K562 (cell line): Measurements from ENCODE around the gene CRYBB1. TPM values are rescaled to one million over a fixed set of nuclear protein-coding genes. Genes with fewer than 3 reads are reported as not detected.

Experiments
- ATAC-seq: fragments of 200-7000 bp; cut with Tn5 transposase; 3 replicates; pipeline ENCODE4 v1.9.1; 2020; ENCODE audit warnings: moderate library complexity
- BruUV-seq: library from RNA; stranded (reverse); fragments of 400-500 nt; replicated peaks from 2 replicates; lab custom pipeline; 2021; lab: Mats Ljungman, UMichigan
- CTCF ChIA-PET: fragments of 300-600 bp; formaldehyde crosslinking; extraction: SDS; loops from one replicate; lab custom pipeline; 2021; ENCODE audit warnings: low intra/inter-chr PET ratio; lab: Yijun Ruan, JAX
- POLR2A ChIA-PET: fragments of 300-600, 350-650 bp; sonication (Branson Sonifier 250); formaldehyde crosslinking; extraction: SDS; loops from one replicate; lab custom pipeline; 2021; ENCODE audit warnings: antibody characterized with exemption, inconsistent platforms; lab: Yijun Ruan, JAX
- DNase-seq, 4 experiments: peaks; one replicate each; pipeline versions ENCODE4 v3.0.0 to v3.0.0-alpha.2; 2011 to 2018; ENCODE audit warnings: low spot score in 3 of 4, mixed read lengths in 3 of 4; ENCODE audit errors: extremely low read depth in 1 of 4
- FAIRE-seq: peaks from 2 replicates; lab custom pipeline; 2011; peaks lifted over from hg19 to GRCh38; lab: Jason Lieb, UNC
- H2AFZ ChIP-seq: 2 replicates; pipeline ENCODE4 v1.6.0; 2011; ENCODE audit warnings: low read depth, low read length, control low read depth, inconsistent platforms
- H3K27ac ChIP-seq: fragments of 200-600 bp; 3 replicates; pipeline ENCODE4 v1.8.0; 2011; ENCODE audit warnings: low read depth, mild to moderate bottlenecking, control low read depth, inconsistent platforms, low read length, moderate library complexity, mixed read lengths; ENCODE audit errors: extremely low read depth
- H3K27me3 ChIP-seq, 2 experiments: fragments of 300-600 bp in 1 of 2; 2 replicates in 1 of 2; 3 replicates in 1 of 2; pipeline versions ENCODE4 v1.6.0 to v1.8.0; 2011; ENCODE audit warnings: inconsistent platforms in 2 of 2, low read length in 2 of 2, mild to moderate bottlenecking in 1 of 2, mixed read lengths in 1 of 2, moderate library complexity in 1 of 2; ENCODE audit not compliant: control insufficient read depth in 2 of 2, insufficient read depth in 2 of 2
- H3K36me3 ChIP-seq: fragments of 300-600 bp; 3 replicates; pipeline ENCODE4 v1.8.0; 2011; ENCODE audit warnings: mild to moderate bottlenecking, low read length, inconsistent platforms; ENCODE audit not compliant: control insufficient read depth, insufficient read depth
- H3K4me1 ChIP-seq, 2 experiments: fragments of 200-600 bp in 1 of 2; replicated peaks in 1 of 2; 2 replicates in 1 of 2; 3 replicates in 1 of 2; pipeline versions ENCODE4 v1.5.1 to v1.8.0; 2011; ENCODE audit warnings: inconsistent platforms in 2 of 2, low read length in 2 of 2, mild to moderate bottlenecking in 1 of 2, mixed read lengths in 1 of 2, moderate library complexity in 1 of 2; ENCODE audit not compliant: control insufficient read depth in 2 of 2, insufficient read depth in 2 of 2
- H3K4me2 ChIP-seq: 2 replicates; pipeline ENCODE4 v1.6.1; 2011; ENCODE audit warnings: low read length, control low read depth, inconsistent platforms, mixed read lengths; ENCODE audit not compliant: insufficient read depth
- H3K4me3 ChIP-seq: fragments of 200-600 bp; sonication (generic), shearing (Covaris generic); 2 replicates; pipeline ENCODE4 v1.5.1; 2016; ENCODE audit warnings: control low read depth, inconsistent platforms
- H3K79me2 ChIP-seq: fragments of 200-600 bp; 3 replicates; pipeline ENCODE4 v1.8.0; 2011; ENCODE audit warnings: low read length, inconsistent platforms; ENCODE audit not compliant: control insufficient read depth, insufficient read depth
- H3K9ac ChIP-seq, 2 experiments: 2 replicates each; pipeline versions ENCODE4 v1.6.0 to v1.6.1; 2011; ENCODE audit warnings: low read depth in 2 of 2, low read length in 2 of 2, control low read depth in 1 of 2, inconsistent platforms in 1 of 2, mild to moderate bottlenecking in 1 of 2, mixed read lengths in 1 of 2; ENCODE audit not compliant: insufficient read depth in 1 of 2
- H3K9me1 ChIP-seq: one replicate; pipeline ENCODE4 v1.6.0; 2011; ENCODE audit warnings: inconsistent platforms, mild to moderate bottlenecking, low read length, moderate library complexity; ENCODE audit not compliant: control insufficient read depth, insufficient read depth
- H3K9me3 ChIP-seq: replicated peaks from 2 replicates; pipeline ENCODE4 v1.5.1; 2011; ENCODE audit warnings: low read depth, low read length, inconsistent platforms; ENCODE audit not compliant: control insufficient read depth, insufficient read depth
- H4K20me1 ChIP-seq: replicated peaks from 2 replicates; pipeline ENCODE4 v1.6.1; 2011; ENCODE audit warnings: low read length, inconsistent platforms, mixed read lengths; ENCODE audit not compliant: control insufficient read depth, insufficient read depth
- ELF1 ChIP-seq: fragments of 200-800 bp; sonication (Bioruptor generic); IDR thresholded peaks from 2 replicates; pipeline ENCODE4 v1.6.1; 2016; ENCODE audit warnings: missing genetic modification characterization, missing compliant biosample characterization
- ELF2 ChIP-seq: fragments of 250-450 bp; sonication (Bioruptor Pico); IDR thresholded peaks from 2 replicates; pipeline ENCODE4 v1.5.0; 2021; ENCODE audit warnings: mild to moderate bottlenecking
- GTF2E2 ChIP-seq: fragments of 200-800 bp; sonication (Bioruptor generic); IDR thresholded peaks from 2 replicates; pipeline ENCODE4 v1.6.1; 2016; ENCODE audit warnings: missing genetic modification characterization, missing compliant biosample characterization
- KAT2B ChIP-seq: IDR thresholded peaks from one replicate; pipeline ENCODE4 v1.6.1; 2012; ENCODE audit warnings: low read depth, mild to moderate bottlenecking, control low read depth, inconsistent platforms, low read length, moderate library complexity
- LCOR ChIP-seq: sonication (generic); formaldehyde crosslinking; IDR thresholded peaks from 2 replicates; pipeline ENCODE4 v1.8.0; 2022; ENCODE audit warnings: mild to moderate bottlenecking, missing genetic modification reagents
- NONO ChIP-seq, 2 experiments: fragments of 200-400 bp in 1 of 2; fragments of 450-650 bp in 1 of 2; formaldehyde crosslinking in 1 of 2; IDR thresholded peaks; 2 replicates each; pipeline ENCODE4 v1.6.1; 2017; ENCODE audit warnings: low read depth in 2 of 2, mild to moderate bottlenecking in 2 of 2, moderate library complexity in 2 of 2, low read length in 1 of 2
- NR2C2 ChIP-seq, 2 experiments: fragments of 200-800 bp in 1 of 2; sonication (Bioruptor generic) in 1 of 2; sonication (generic) in 1 of 2; formaldehyde crosslinking in 1 of 2; IDR thresholded peaks; 2 replicates each; pipeline versions ENCODE4 v1.6.1 to v1.8.0; 2016 to 2022; ENCODE audit warnings: mild to moderate bottlenecking in 1 of 2, missing compliant biosample characterization in 1 of 2, missing genetic modification characterization in 1 of 2, missing genetic modification reagents in 1 of 2
- WGBS: fragments of 100-300 bp; shearing (Covaris generic); methylation state at CpG from one replicate; pipeline ENCODE4 v1.1.6; 2016; ENCODE audit warnings: low coverage, mixed read lengths; ENCODE audit not compliant: insufficient coverage; ENCODE audit errors: missing lambda C conversion rate; 5-methylcytosine and 5-hydroxymethylcytosine counted together
- in situ Hi-C: fragments of 300-500 bp; cut with MboI; formaldehyde crosslinking; loops from 4 replicates; pipeline ENCODE4 v1.15.0; 2018; ENCODE audit warnings: inconsistent platforms, mixed read lengths
- intact Hi-C: fragments of 100-400 bp; cut with micrococcal nuclease; formaldehyde crosslinking; loops from 2 replicates; pipeline ENCODE4 v1.14.2; 2022
- polyA plus RNA-seq, 8 experiments: library from polyadenylated mRNA; depleted of rRNA in 4 of 8; stranded (reverse) in 5 of 8; unstranded in 3 of 8; fragments of >200 nt; fragmentation: Nextera tagmentation in 2 of 8; fragmentation: Illumina TruSeq in 1 of 8; extraction: Ambion mirVana in 2 of 8; extraction: Trizol in 1 of 8; gene quantifications; 2 replicates each; pipeline versions ENCODE4 v1.2.1 to v1.2.3, GENCODE V29; 2011 to 2014; ENCODE audit warnings: inconsistent platforms in 1 of 8, missing spikeins in 1 of 8
- total RNA-seq, 7 experiments: library from RNA; depleted of rRNA in 6 of 7; stranded (reverse); fragments of >200 nt in 6 of 7; fragmentation: Illumina TruSeq in 2 of 7; extraction: Trizol in 2 of 7; gene quantifications; 2 replicates each; pipeline versions ENCODE4 v1.2.1 to v1.2.3, GENCODE V29; 2011 to 2021; ENCODE audit warnings: low replicate concordance in 1 of 7

Gene CRYBB1
- total and polyA plus RNA-seq, 9 of the 15 experiments (the other 6 are each of a cell fraction or from before 2014, with no cell fraction given): 0.16 to 0.45 (median 0.33) TPM; not detected in 2

DNA sequence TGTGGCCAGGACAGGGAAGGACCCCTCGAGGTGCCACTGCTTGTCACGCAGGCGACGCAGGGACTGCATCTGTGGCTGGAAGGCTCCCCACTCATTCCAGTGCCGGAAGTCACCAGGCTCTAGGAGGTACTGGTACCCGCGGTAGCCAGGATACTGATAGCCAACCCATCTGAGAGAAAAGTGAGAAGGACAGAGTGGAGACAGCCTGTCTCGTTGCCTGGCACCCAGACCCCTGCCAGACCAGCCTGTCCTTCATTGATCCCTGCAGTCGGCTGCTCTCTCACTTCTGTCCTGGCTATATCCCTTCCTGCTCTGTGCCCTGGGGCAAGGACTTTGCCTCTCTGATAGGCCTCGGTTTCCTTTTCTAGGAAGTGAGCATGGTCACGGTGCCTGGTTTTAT, 18.3 kb downstream of the CRYBB1 start:
- H3K9me1 ChIP-seq: no peaks in the 10 kb centered on the region
- POLR2A ChIA-PET: no interaction called here
- BruUV-seq: no TSS peak
- FAIRE-seq (no peak), ATAC-seq (no peak), DNase-seq (no peak)
- in situ Hi-C loops: no loop called here
- no peaks in the 10 kb centered on the region for H3K27me3 ChIP-seq
- no peak overlapping the region for H3K4me2 ChIP-seq
- CTCF ChIA-PET: no interaction called here
- H3K9ac ChIP-seq: no peak overlapping the region
- TF ChIP-seq LCOR (CRISPR knock-in tag) (no peak), GTF2E2 (no peak), ELF2 (CRISPR knock-in tag) (no peak)
- H3K4me3 ChIP-seq: no peak overlapping the region
- intact Hi-C loops: no loop called here
- WGBS: 54% methylated on average over 10 of the region's 11 CpGs
- H4K20me1 ChIP-seq: no peaks in the 10 kb centered on the region
- no peak overlapping the region for H3K27ac ChIP-seq
- H3K79me2 ChIP-seq: no peaks in the 10 kb centered on the region
- H3K4me1 ChIP-seq: peaks cover 4 to 8% of the 10 kb centered on the region in 2 experiments; a peak in 3 of 5 replicates
- H3K36me3 ChIP-seq: no peaks in the 10 kb centered on the region
- H2AFZ ChIP-seq: no peak overlapping the region
- no peaks in the 10 kb centered on the region for H3K9me3 ChIP-seq

DNA sequence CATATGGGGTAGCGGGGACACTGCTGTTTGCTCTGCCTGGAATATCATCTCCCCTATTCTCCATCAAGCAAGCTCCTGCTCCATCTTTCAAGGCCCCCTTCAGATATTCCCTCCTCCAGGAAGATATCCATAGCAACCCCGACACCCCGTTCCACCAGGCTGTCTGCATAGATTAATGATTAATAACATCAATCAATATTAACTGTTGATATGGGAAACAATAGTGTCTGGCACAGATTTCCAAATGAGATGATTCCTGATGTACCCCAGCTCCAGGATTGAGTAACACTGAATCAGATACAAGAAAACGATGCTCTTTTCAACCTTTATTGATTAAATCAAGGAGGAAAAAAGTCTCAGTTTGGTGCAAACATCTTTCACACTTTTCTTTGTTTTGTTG, 20.3 kb downstream of the CRYBB1 start:
- Histone ChIP-seq H3K4me2 (no peak overlapping the region; the same call in 1 of the 2 replicates), H3K27ac (no peak overlapping the region), H3K4me3 (no peak overlapping the region), H3K9me1 (no peaks in the 10 kb centered on the region), H3K27me3 (no peaks in the 10 kb centered on the region), H3K36me3 (no peaks in the 10 kb centered on the region), H4K20me1 (no peaks in the 10 kb centered on the region), H3K79me2 (no peaks in the 10 kb centered on the region), H2AFZ (no peak overlapping the region), H3K4me1 (peaks cover 4 to 8% of the 10 kb centered on the region in 2 experiments; a peak in 3 of 5 replicates), H3K9me3 (no peaks in the 10 kb centered on the region), H3K9ac (no peak overlapping the region)
- ChIA-PET CTCF (no interaction called here), POLR2A (interaction anchor here (0.6 to 0.9 kb wide), 3 partner anchors 19 to 1889 kb away, joined by 3 to 5 read pairs (median 3); no protein-coding TSS in a partner anchor)
- no TSS peak for BruUV-seq
- FAIRE-seq: no peak
- no peak for ATAC-seq
- intact Hi-C loops: no loop called here
- 18% methylated on average over 4 of the region's 4 CpGs for WGBS
- no peak for DNase-seq
- TF ChIP-seq ELF1 (tag): no peak
- no peak for TF ChIP-seq KAT2B
- TF ChIP-seq NR2C2 (CRISPR knock-in tag; IDR thresholded peaks at IDR 0.05): no peak
- TF ChIP-seq NR2C2 (tag; IDR thresholded peaks at IDR 0.05): no peak
- TF ChIP-seq NONO (IDR thresholded peaks at IDR 0.05; ENCODE audit: low read depth in 2 of 2, low read length in 1 of 2): no peak
- in situ Hi-C loops: no loop called here
